HEK293 (cell line): ENCODE measurements around the gene CHERP.

Source experiments
- CTCF ChIP-seq: fragments of 450-650 bp; formaldehyde crosslinking; IDR thresholded peaks from 2 replicates; pipeline ENCODE4 v1.5.1; 2016; ENCODE audit warnings: missing biosample characterization, missing genetic modification characterization
- ZNF174 ChIP-seq: fragments of 450-650 bp; formaldehyde crosslinking; IDR thresholded peaks from 2 replicates; pipeline ENCODE4 v1.5.0; 2017; ENCODE audit warnings: missing biosample characterization, mild to moderate bottlenecking, missing genetic modification characterization
- TF ChIP-seq, protein P1 (sequence below): fragments of 450-650 bp; formaldehyde crosslinking; conservative IDR thresholded peaks from 2 replicates; pipeline ENCODE4 v1.5.1; 2016; ENCODE audit warnings: low read depth, missing biosample characterization, missing genetic modification characterization
- TF ChIP-seq, protein P2 (sequence below): fragments of 450-650 bp; formaldehyde crosslinking; IDR thresholded peaks from 2 replicates; pipeline ENCODE4 v1.5.1; 2017; ENCODE audit warnings: missing biosample characterization, missing genetic modification characterization

- TF ChIP-seq ZNF174 (tag by site-specific recombination) (no peak), CTCF (tag by site-specific recombination) (no peak)
- TF ChIP-seq, protein P1, sequence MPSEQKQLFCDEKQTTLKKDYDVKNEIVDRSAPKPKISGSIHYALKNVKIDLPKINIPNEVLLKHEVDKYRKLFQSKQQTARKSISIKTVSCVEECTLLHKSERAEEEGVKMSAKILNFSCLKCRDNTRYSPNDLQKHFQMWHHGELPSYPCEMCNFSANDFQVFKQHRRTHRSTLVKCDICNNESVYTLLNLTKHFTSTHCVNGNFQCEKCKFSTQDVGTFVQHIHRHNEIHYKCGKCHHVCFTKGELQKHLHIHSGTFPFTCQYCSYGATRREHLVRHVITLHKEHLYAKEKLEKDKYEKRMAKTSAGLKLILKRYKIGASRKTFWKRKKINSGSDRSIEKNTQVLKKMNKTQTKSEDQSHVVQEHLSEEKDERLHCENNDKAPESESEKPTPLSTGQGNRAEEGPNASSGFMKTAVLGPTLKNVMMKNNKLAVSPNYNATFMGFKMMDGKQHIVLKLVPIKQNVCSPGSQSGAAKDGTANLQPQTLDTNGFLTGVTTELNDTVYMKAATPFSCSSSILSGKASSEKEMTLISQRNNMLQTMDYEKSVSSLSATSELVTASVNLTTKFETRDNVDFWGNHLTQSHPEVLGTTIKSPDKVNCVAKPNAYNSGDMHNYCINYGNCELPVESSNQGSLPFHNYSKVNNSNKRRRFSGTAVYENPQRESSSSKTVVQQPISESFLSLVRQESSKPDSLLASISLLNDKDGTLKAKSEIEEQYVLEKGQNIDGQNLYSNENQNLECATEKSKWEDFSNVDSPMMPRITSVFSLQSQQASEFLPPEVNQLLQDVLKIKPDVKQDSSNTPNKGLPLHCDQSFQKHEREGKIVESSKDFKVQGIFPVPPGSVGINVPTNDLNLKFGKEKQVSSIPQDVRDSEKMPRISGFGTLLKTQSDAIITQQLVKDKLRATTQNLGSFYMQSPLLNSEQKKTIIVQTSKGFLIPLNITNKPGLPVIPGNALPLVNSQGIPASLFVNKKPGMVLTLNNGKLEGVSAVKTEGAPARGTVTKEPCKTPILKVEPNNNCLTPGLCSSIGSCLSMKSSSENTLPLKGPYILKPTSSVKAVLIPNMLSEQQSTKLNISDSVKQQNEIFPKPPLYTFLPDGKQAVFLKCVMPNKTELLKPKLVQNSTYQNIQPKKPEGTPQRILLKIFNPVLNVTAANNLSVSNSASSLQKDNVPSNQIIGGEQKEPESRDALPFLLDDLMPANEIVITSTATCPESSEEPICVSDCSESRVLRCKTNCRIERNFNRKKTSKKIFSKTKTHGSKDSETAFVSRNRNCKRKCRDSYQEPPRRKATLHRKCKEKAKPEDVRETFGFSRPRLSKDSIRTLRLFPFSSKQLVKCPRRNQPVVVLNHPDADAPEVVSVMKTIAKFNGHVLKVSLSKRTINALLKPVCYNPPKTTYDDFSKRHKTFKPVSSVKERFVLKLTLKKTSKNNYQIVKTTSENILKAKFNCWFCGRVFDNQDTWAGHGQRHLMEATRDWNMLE (tag by site-specific recombination), result no peak
- TF ChIP-seq, protein P2, sequence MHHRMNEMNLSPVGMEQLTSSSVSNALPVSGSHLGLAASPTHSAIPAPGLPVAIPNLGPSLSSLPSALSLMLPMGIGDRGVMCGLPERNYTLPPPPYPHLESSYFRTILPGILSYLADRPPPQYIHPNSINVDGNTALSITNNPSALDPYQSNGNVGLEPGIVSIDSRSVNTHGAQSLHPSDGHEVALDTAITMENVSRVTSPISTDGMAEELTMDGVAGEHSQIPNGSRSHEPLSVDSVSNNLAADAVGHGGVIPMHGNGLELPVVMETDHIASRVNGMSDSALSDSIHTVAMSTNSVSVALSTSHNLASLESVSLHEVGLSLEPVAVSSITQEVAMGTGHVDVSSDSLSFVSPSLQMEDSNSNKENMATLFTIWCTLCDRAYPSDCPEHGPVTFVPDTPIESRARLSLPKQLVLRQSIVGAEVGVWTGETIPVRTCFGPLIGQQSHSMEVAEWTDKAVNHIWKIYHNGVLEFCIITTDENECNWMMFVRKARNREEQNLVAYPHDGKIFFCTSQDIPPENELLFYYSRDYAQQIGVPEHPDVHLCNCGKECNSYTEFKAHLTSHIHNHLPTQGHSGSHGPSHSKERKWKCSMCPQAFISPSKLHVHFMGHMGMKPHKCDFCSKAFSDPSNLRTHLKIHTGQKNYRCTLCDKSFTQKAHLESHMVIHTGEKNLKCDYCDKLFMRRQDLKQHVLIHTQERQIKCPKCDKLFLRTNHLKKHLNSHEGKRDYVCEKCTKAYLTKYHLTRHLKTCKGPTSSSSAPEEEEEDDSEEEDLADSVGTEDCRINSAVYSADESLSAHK (tag by site-specific recombination), result no peak
Observed at GRCh38 chr19:16532440-16533234, 9.6 kb downstream of the CHERP start.
